Ovary (tissue), 9 donors: ENCODE measurements around the gene GRK1. TPM values are rescaled to one million over a fixed set of nuclear protein-coding genes. Genes with fewer than 3 reads are reported as not detected.
"Not testable (repeated sequence)": the region's sequence is repeated elsewhere in the genome, so short reads cannot be mapped to it uniquely, and the experiment has no call there.

Experiments
- DNase-seq, 5 donors: peaks; one replicate each; pipeline ENCODE4 v3.0.0-alpha.2; 2019 to 2020
- H3K27ac ChIP-seq, 2 donors: fragments of 200-600 bp; one replicate each; pipeline versions ENCODE4 v1.5.1 to v1.8.0; 2019 to 2022
- H3K27me3 ChIP-seq: fragments of 200-600 bp; one replicate; pipeline ENCODE4 v1.8.0; 2022
- H3K36me3 ChIP-seq: fragments of 200-600 bp; sonication (generic); one replicate; pipeline ENCODE4 v1.5.1; 2019
- H3K4me1 ChIP-seq: one replicate; pipeline ENCODE4 v1.8.1; 2013; ENCODE audit warnings: mild to moderate bottlenecking, moderate library complexity; ENCODE audit not compliant: insufficient read depth
- H3K4me3 ChIP-seq: fragments of 200-600 bp; sonication (generic); one replicate; pipeline ENCODE4 v1.5.1; 2017
- H3K9me3 ChIP-seq, 2 donors: fragments of 200-600 bp in 1 of 2; sonication (generic) in 1 of 2; one replicate each; pipeline versions ENCODE4 v1.5.1 to v1.8.1; 2013 to 2019; ENCODE audit warnings: mild to moderate bottlenecking in 1 of 2, moderate library complexity in 1 of 2
- EP300 ChIP-seq: sonication (generic); formaldehyde crosslinking; IDR thresholded peaks from one replicate; pipeline ENCODE4 v1.6.1; 2017; ENCODE audit warnings: antibody characterized with exemption
- POLR2A ChIP-seq: fragments of 450-650 bp; IDR thresholded peaks from one replicate; pipeline ENCODE4 v1.6.1; 2017; ENCODE audit warnings: antibody characterized with exemption, mild to moderate bottlenecking, moderate library complexity
- WGBS, 3 donors: extraction: QIAGEN DNeasy Blood & Tissue Kit in 1 of 3; methylation state at CpG; one replicate each; pipeline versions ENCODE4 v1.1.5 to v1.1.7; 2013 to 2017; 5-methylcytosine and 5-hydroxymethylcytosine counted together
- intact Hi-C, 4 donors: fragments of 100-400 bp; cut with DNase I; formaldehyde crosslinking; loops; one replicate each; pipeline versions ENCODE4 v1.11.0 to v1.15.1; 2022 to 2023
- polyA plus RNA-seq, 2 donors: library from polyadenylated mRNA; stranded (reverse); fragments of 200-250 nt in 1 of 2; fragments of 350-450 nt in 1 of 2; fragmentation: Illumina TruSeq in 1 of 2; extraction: RNeasy Lipid Tissue Mini Kit (QIAGEN cat#74804) in 1 of 2; gene quantifications; one replicate each; pipeline ENCODE4 v1.2.3, GENCODE V29; 2013 to 2014
- total RNA-seq, 7 donors: library from RNA; depleted of rRNA in 2 of 7; stranded (reverse); fragments of >200 nt in 2 of 7; fragmentation: NEBNext Ultra II Directional in 3 of 7; extraction: Animal tissue kit (Norgen Biotek cat#: 25700) in 3 of 7; gene quantifications; one replicate each; pipeline versions ENCODE4 v1.1.0 to v1.2.4, GENCODE V29; 2016 to 2023
- TF ChIP-seq, protein P1 (sequence below), 3 donors: fragments of 450-650 bp in 2 of 3; fragments of 200-600 bp in 1 of 3; IDR thresholded peaks; one replicate each; pipeline versions ENCODE4 v1.5.1 to v1.8.0; 2016 to 2022; ENCODE audit warnings: antibody characterized with exemption in 3 of 3, mild to moderate bottlenecking in 1 of 3
- donor health status: DM: no; HTN: no; CAD: no; lungs with moderate emphysema.
- donor health status: DM: no; HTN: no; CAD: no.
- donor health status: Bipolar disorder and iron deficiency.
- donor health status: DM: yes; HTN: yes; CAD: no.
- donor health status: DM: no; HTN: no; CAD: no.
- donor health status: DM: yes; HTN: yes; CAD: no.

The GRK1 gene
- total and polyA plus RNA-seq, 9 donors, result 0.02 to 0.10 (median 0.07) TPM; not detected in 6

DNA sequence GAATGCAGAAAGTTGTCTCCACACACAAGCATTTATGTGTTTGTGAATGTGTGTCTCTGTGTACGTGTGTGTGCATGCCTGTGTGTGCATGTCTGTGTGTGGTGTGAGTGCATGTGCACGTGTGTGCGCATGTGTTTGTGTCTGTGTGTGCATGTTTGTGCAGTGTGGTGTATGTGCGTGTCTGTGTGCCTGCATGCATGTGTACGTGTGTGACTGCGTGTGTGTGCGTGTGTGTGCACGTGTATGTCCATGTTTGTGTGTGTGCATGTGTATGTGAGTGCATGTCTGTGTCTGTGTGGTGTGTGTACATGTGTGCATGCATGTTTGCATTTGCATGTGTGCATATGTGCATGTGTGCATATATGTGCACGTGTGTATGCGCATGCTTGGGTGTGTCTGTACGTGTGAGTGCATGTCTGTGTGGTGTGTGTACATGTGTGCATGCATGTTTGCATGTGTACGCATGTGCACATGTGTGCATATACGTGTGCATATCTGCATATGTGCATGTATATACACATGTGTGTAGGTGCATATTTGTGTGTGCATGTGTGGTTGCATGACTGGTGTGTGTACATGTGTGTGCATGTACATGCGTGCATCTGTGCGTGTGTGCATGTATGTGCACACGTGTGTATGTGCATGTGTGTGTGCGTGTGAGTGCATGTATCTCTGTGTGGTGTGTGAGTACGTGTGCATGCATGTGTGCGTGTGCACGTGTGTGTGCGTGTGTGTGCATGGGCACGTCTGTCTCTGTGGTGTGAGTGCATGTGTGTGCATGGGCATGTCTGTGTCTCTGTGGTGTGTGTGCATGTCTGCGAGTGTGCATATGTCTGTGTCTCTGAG lies 83.8 kb downstream of the GRK1 start:
- H3K9me3 ChIP-seq, result no peaks in the 10 kb centered on the region
- H3K4me3 ChIP-seq, result no peak overlapping the region
- no peaks in the 10 kb centered on the region for H3K36me3 ChIP-seq
- no peak for DNase-seq
- no peak for TF ChIP-seq POLR2A
- TF ChIP-seq EP300, result no peak
- TF ChIP-seq, protein P1, sequence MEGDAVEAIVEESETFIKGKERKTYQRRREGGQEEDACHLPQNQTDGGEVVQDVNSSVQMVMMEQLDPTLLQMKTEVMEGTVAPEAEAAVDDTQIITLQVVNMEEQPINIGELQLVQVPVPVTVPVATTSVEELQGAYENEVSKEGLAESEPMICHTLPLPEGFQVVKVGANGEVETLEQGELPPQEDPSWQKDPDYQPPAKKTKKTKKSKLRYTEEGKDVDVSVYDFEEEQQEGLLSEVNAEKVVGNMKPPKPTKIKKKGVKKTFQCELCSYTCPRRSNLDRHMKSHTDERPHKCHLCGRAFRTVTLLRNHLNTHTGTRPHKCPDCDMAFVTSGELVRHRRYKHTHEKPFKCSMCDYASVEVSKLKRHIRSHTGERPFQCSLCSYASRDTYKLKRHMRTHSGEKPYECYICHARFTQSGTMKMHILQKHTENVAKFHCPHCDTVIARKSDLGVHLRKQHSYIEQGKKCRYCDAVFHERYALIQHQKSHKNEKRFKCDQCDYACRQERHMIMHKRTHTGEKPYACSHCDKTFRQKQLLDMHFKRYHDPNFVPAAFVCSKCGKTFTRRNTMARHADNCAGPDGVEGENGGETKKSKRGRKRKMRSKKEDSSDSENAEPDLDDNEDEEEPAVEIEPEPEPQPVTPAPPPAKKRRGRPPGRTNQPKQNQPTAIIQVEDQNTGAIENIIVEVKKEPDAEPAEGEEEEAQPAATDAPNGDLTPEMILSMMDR (IDR thresholded peaks at IDR 0.05), result no peak
- no peak overlapping the region for H3K27ac ChIP-seq
- H3K27me3 ChIP-seq, result no peaks in the 10 kb centered on the region
- no peaks in the 10 kb centered on the region for H3K4me1 ChIP-seq
- 87 to 91% (median 91%) methylated on average over 23 of the region's 23 CpGs for WGBS, 3 donors
- intact Hi-C loops, result no loop called here

DNA sequence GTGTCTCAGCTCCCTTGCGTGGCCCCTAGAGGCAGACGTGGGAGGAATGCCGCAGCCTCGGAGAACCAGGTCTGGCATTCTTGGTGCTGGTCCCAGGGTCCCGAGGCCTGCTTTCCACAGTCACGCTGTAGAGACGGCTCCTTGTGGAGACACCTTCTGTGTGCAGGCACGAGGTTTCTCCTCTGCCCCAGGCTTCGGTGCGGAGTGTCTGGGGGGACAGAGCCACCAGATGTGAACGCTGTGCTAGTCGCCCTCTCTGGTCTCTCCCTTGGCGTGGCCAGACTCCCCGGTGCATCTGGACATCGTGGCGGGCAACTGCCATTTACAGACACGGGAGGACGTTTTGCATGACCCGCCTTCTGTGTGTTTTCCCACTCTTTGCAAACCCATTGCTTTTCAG lies 84.5 kb downstream of the GRK1 start:
- WGBS, 3 donors, result 87 to 92% (median 88%) methylated on average over 19 of the region's 19 CpGs
- Histone ChIP-seq H3K4me3 (no peak overlapping the region), H3K9me3 (no peaks in the 10 kb centered on the region), H3K4me1 (no peaks in the 10 kb centered on the region), H3K27ac (no peak overlapping the region), H3K27me3 (no peaks in the 10 kb centered on the region), H3K36me3 (no peaks in the 10 kb centered on the region)
- intact Hi-C loops, result no loop called here
- TF ChIP-seq, protein P1 (IDR thresholded peaks at IDR 0.05), result no peak
- TF ChIP-seq POLR2A (no peak), EP300 (no peak)
- DNase-seq, result no peak

DNA sequence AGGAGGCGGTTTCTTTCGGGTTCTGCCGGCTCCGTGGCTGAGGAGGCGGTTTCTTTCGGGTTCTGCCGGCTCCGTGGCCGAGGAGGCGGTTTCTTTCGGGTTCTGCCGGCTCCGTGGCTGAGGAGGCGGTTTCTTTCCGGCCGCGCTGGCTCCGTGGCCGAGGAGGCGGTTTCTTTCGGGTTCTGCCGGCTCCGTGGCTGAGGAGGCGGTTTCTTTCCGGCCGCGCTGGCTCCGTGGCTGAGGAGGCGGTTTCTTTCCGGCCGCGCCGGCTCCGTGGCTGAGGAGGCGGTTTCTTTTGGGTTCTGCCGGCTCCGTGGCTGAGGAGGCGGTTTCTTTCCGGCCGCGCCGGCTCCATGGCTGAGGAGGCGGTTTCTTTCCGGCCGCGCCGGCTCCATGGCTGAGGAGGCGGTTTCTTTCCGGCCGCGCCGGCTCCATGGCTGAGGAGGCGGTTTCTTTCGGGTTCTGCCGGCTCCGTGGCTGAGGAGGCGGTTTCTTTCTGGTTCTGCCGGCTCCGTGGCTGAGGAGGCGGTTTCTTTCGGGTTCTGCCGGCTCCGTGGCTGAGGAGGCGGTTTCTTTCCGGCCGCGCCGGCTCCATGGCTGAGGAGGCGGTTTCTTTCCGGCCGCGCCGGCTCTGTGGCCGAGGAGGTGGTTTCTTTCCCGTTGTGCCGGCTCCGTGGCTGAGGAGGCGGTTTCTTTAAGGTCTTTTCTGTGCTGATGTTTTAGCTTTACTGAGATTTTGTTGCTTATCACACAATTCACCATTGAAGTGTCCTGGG lies 85.4 kb downstream of the GRK1 start:
- H3K27me3 ChIP-seq, H3K36me3 ChIP-seq, H3K4me3 ChIP-seq, H3K9me3 ChIP-seq, H3K27ac ChIP-seq, H3K4me1 ChIP-seq, DNase-seq, intact Hi-C loops: not testable (repeated sequence)
- 92 to 97% (median 95%) methylated on average over 67 to 78 of the region's 78 CpGs for WGBS, 3 donors

DNA sequence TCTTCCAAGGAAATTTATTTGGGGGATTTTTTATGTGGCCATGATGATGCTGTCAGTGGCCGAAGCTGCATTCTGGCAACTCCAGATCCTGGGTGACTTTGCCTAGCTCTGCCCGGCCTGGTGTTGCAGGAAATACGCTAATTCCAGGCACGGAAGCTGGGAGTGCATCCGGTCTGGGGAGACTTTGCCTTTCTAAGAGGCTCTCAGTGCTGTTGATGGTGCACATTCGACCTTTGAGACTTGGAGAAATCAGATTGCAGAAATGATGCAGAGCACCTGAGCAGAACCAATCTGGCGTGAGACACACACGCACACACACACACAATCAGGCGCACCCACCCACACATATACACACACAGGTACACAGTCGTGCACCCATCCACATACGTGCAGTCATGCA lies 86.2 kb downstream of the GRK1 start:
- 80 to 84% (median 80%) methylated on average over 11 of the region's 11 CpGs for WGBS, 3 donors
- no peak for TF ChIP-seq POLR2A
- TF ChIP-seq, protein P1 (IDR thresholded peaks at IDR 0.05), result no peak
- TF ChIP-seq EP300, result no peak
- H3K27me3 ChIP-seq, result no peaks in the 10 kb centered on the region
- H3K4me3 ChIP-seq, result no peak overlapping the region
- H3K27ac ChIP-seq, result no peak overlapping the region
- DNase-seq, result no peak
- no peaks in the 10 kb centered on the region for H3K4me1 ChIP-seq
- no peaks in the 10 kb centered on the region for H3K9me3 ChIP-seq
- intact Hi-C loops, result no loop called here
- H3K36me3 ChIP-seq, result no peaks in the 10 kb centered on the region

DNA sequence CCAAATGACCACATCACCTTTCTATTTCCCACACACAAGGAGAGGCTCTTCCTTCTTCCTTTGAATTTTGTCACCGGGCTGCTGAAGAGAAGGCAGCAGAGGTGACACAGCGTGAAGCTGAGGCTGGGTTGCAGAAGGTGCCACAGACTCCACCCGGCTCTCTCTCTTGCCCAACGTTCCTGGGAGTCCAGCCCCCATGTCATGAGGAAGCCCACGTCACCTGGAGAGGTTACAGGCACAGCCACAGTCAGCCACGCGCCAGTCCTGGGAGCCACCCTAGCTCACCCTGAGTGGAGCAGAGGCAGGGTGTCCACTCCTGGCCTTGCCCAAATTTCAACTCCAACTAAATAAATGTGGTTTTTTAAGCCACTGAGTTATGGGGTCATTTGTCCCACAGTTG lies 87.2 kb downstream of the GRK1 start:
- no peak for DNase-seq
- WGBS, 3 donors, result 80 to 87% (median 82%) methylated on average over 7 of the region's 7 CpGs
- Histone ChIP-seq H3K27ac (no peak overlapping the region), H3K27me3 (no peaks in the 10 kb centered on the region), H3K4me1 (peaks cover 2% of the 10 kb centered on the region), H3K4me3 (no peak overlapping the region), H3K36me3 (no peaks in the 10 kb centered on the region), H3K9me3 (no peaks in the 10 kb centered on the region)
- TF ChIP-seq, protein P1 (IDR thresholded peaks at IDR 0.05), result no peak
- TF ChIP-seq POLR2A (no peak), EP300 (no peak)
- intact Hi-C loops, result no loop called here
